NB4 (cell line): ENCODE measurements around the gene NFIA.

Experiments used
- CTCF ChIP-seq: IDR thresholded peaks from one replicate; pipeline ENCODE4 v1.5.1; 2012; ENCODE audit warnings: low read depth, low read length
- MYC ChIP-seq: IDR thresholded peaks from 2 replicates; pipeline ENCODE4 v1.6.1; 2011; ENCODE audit warnings: low read depth, low read length
- POLR2A ChIP-seq: IDR thresholded peaks from 2 replicates; pipeline ENCODE4 v1.6.1; 2011; ENCODE audit warnings: mild to moderate bottlenecking; ENCODE audit not compliant: insufficient read length; ENCODE audit errors: extremely low read depth
- TF ChIP-seq, protein P1 (sequence below): IDR thresholded peaks from 2 replicates; pipeline ENCODE4 v1.6.1; 2011; ENCODE audit warnings: low read depth, low read length

- TF ChIP-seq POLR2A: no peak
- TF ChIP-seq CTCF: no peak
- TF ChIP-seq, protein P1, sequence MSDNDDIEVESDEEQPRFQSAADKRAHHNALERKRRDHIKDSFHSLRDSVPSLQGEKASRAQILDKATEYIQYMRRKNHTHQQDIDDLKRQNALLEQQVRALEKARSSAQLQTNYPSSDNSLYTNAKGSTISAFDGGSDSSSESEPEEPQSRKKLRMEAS: no peak
- no peak for TF ChIP-seq MYC
Measured at GRCh38 chr1:61348025-61348665, 265.8 kb downstream of the NFIA start.
